K562 (cell line): Measurements from ENCODE around the gene ARID3A. TPM values are rescaled to one million over a fixed set of nuclear protein-coding genes. Genes with fewer than 3 reads are reported as not detected.

Source experiments
- ATAC-seq: fragments of 200-7000 bp; cut with Tn5 transposase; 3 replicates; pipeline ENCODE4 v1.9.1; 2020; ENCODE audit warnings: moderate library complexity
- BruUV-seq: library from RNA; stranded (reverse); fragments of 400-500 nt; replicated peaks from 2 replicates; lab custom pipeline; 2021; lab: Mats Ljungman, UMichigan
- CTCF ChIA-PET: fragments of 300-600 bp; formaldehyde crosslinking; extraction: SDS; loops from one replicate; lab custom pipeline; 2021; ENCODE audit warnings: low intra/inter-chr PET ratio; lab: Yijun Ruan, JAX
- POLR2A ChIA-PET: fragments of 300-600, 350-650 bp; sonication (Branson Sonifier 250); formaldehyde crosslinking; extraction: SDS; loops from one replicate; lab custom pipeline; 2021; ENCODE audit warnings: antibody characterized with exemption, inconsistent platforms; lab: Yijun Ruan, JAX
- DNase-seq, 4 experiments: peaks; one replicate each; pipeline versions ENCODE4 v3.0.0 to v3.0.0-alpha.2; 2011 to 2018; ENCODE audit warnings: low spot score in 3 of 4, mixed read lengths in 3 of 4; ENCODE audit errors: extremely low read depth in 1 of 4
- FAIRE-seq: peaks from 2 replicates; lab custom pipeline; 2011; peaks lifted over from hg19 to GRCh38; lab: Jason Lieb, UNC
- H2AFZ ChIP-seq: 2 replicates; pipeline ENCODE4 v1.6.0; 2011; ENCODE audit warnings: low read depth, low read length, control low read depth, inconsistent platforms
- H3K27ac ChIP-seq: fragments of 200-600 bp; 3 replicates; pipeline ENCODE4 v1.8.0; 2011; ENCODE audit warnings: low read depth, mild to moderate bottlenecking, control low read depth, inconsistent platforms, low read length, moderate library complexity, mixed read lengths; ENCODE audit errors: extremely low read depth
- H3K27me3 ChIP-seq, 2 experiments: fragments of 300-600 bp in 1 of 2; 2 replicates in 1 of 2; 3 replicates in 1 of 2; pipeline versions ENCODE4 v1.6.0 to v1.8.0; 2011; ENCODE audit warnings: inconsistent platforms in 2 of 2, low read length in 2 of 2, mild to moderate bottlenecking in 1 of 2, mixed read lengths in 1 of 2, moderate library complexity in 1 of 2; ENCODE audit not compliant: control insufficient read depth in 2 of 2, insufficient read depth in 2 of 2
- H3K36me3 ChIP-seq: fragments of 300-600 bp; 3 replicates; pipeline ENCODE4 v1.8.0; 2011; ENCODE audit warnings: mild to moderate bottlenecking, low read length, inconsistent platforms; ENCODE audit not compliant: control insufficient read depth, insufficient read depth
- H3K4me1 ChIP-seq, 2 experiments: fragments of 200-600 bp in 1 of 2; replicated peaks in 1 of 2; 2 replicates in 1 of 2; 3 replicates in 1 of 2; pipeline versions ENCODE4 v1.5.1 to v1.8.0; 2011; ENCODE audit warnings: inconsistent platforms in 2 of 2, low read length in 2 of 2, mild to moderate bottlenecking in 1 of 2, mixed read lengths in 1 of 2, moderate library complexity in 1 of 2; ENCODE audit not compliant: control insufficient read depth in 2 of 2, insufficient read depth in 2 of 2
- H3K4me2 ChIP-seq: 2 replicates; pipeline ENCODE4 v1.6.1; 2011; ENCODE audit warnings: low read length, control low read depth, inconsistent platforms, mixed read lengths; ENCODE audit not compliant: insufficient read depth
- H3K4me3 ChIP-seq: fragments of 200-600 bp; sonication (generic), shearing (Covaris generic); 2 replicates; pipeline ENCODE4 v1.5.1; 2016; ENCODE audit warnings: control low read depth, inconsistent platforms
- H3K79me2 ChIP-seq: fragments of 200-600 bp; 3 replicates; pipeline ENCODE4 v1.8.0; 2011; ENCODE audit warnings: low read length, inconsistent platforms; ENCODE audit not compliant: control insufficient read depth, insufficient read depth
- H3K9ac ChIP-seq, 2 experiments: 2 replicates each; pipeline versions ENCODE4 v1.6.0 to v1.6.1; 2011; ENCODE audit warnings: low read depth in 2 of 2, low read length in 2 of 2, control low read depth in 1 of 2, inconsistent platforms in 1 of 2, mild to moderate bottlenecking in 1 of 2, mixed read lengths in 1 of 2; ENCODE audit not compliant: insufficient read depth in 1 of 2
- H3K9me1 ChIP-seq: one replicate; pipeline ENCODE4 v1.6.0; 2011; ENCODE audit warnings: inconsistent platforms, mild to moderate bottlenecking, low read length, moderate library complexity; ENCODE audit not compliant: control insufficient read depth, insufficient read depth
- H3K9me3 ChIP-seq: replicated peaks from 2 replicates; pipeline ENCODE4 v1.5.1; 2011; ENCODE audit warnings: low read depth, low read length, inconsistent platforms; ENCODE audit not compliant: control insufficient read depth, insufficient read depth
- H4K20me1 ChIP-seq: replicated peaks from 2 replicates; pipeline ENCODE4 v1.6.1; 2011; ENCODE audit warnings: low read length, inconsistent platforms, mixed read lengths; ENCODE audit not compliant: control insufficient read depth, insufficient read depth
- BACH1 ChIP-seq: fragments of 200-800 bp; sonication (Bioruptor generic); IDR thresholded peaks from 2 replicates; pipeline ENCODE4 v1.6.1; 2016; ENCODE audit warnings: missing genetic modification characterization, missing compliant biosample characterization
- BCOR ChIP-seq: fragments of 450-650 bp; IDR thresholded peaks from 2 replicates; pipeline ENCODE4 v1.6.1; 2016
- CTBP1 ChIP-seq: fragments of 450-650 bp; IDR thresholded peaks from 2 replicates; pipeline ENCODE4 v1.6.1; 2016; ENCODE audit warnings: borderline replicate concordance
- CXXC5 ChIP-seq: fragments of 250-450 bp; sonication (Bioruptor Pico); IDR thresholded peaks from 2 replicates; pipeline ENCODE4 v1.8.0; 2022; ENCODE audit warnings: inconsistent platforms, mild to moderate bottlenecking, moderate library complexity
- GATA2 ChIP-seq: sonication (generic); formaldehyde crosslinking; IDR thresholded peaks from 2 replicates; pipeline ENCODE4 v1.4.0; 2020; ENCODE audit warnings: mild to moderate bottlenecking, missing genetic modification reagents
- GTF2B ChIP-seq: IDR thresholded peaks from 2 replicates; pipeline ENCODE4 v1.6.1; 2011; ENCODE audit not compliant: insufficient read length; ENCODE audit errors: extremely low read depth
- HNRNPLL ChIP-seq: fragments of 200-400 bp; formaldehyde crosslinking; IDR thresholded peaks from 2 replicates; pipeline ENCODE4 v1.6.1; 2017; ENCODE audit warnings: low read length, low read depth, mild to moderate bottlenecking; ENCODE audit not compliant: poor library complexity, severe bottlenecking
- NCOA2 ChIP-seq, 2 experiments: fragments of 450-650 bp; IDR thresholded peaks; 2 replicates each; pipeline ENCODE4 v1.6.1; 2018; ENCODE audit warnings: mild to moderate bottlenecking in 2 of 2, moderate library complexity in 1 of 2; ENCODE audit not compliant: partially characterized antibody in 2 of 2
- PKNOX1 ChIP-seq: fragments of 450-650 bp; IDR thresholded peaks from 2 replicates; pipeline ENCODE4 v1.6.1; 2016
- RBM25 ChIP-seq: fragments of 200-400 bp; formaldehyde crosslinking; IDR thresholded peaks from 2 replicates; pipeline ENCODE4 v1.6.1; 2018; ENCODE audit warnings: low read length, low read depth, moderate library complexity; ENCODE audit not compliant: severe bottlenecking
- RBM39 ChIP-seq: fragments of 200-400 bp; formaldehyde crosslinking; optimal IDR thresholded peaks from 2 replicates; pipeline ENCODE3; 2018; ENCODE audit warnings: low read depth, low read length
- RFX5 ChIP-seq: IDR thresholded peaks from 2 replicates; pipeline ENCODE4 v1.6.1; 2011; ENCODE audit warnings: low read depth, mild to moderate bottlenecking, improper control_type of control experiment, low read length
- SP1 ChIP-seq: sonication (generic); formaldehyde crosslinking; IDR thresholded peaks from 2 replicates; pipeline ENCODE4 v1.8.1; 2022; ENCODE audit warnings: mild to moderate bottlenecking, missing genetic modification reagents
- STAG1 ChIP-seq: sonication (generic); formaldehyde crosslinking; IDR thresholded peaks from 2 replicates; pipeline ENCODE4 v1.5.0; 2020; ENCODE audit warnings: missing genetic modification reagents, borderline replicate concordance
- TAF7 ChIP-seq: fragments of 450-650 bp; IDR thresholded peaks from 2 replicates; pipeline ENCODE4 v1.6.1; 2016; ENCODE audit warnings: missing genetic modification characterization, missing compliant biosample characterization
- USF2 ChIP-seq: sonication (generic); formaldehyde crosslinking; IDR thresholded peaks from 2 replicates; pipeline ENCODE4 v1.5.0; 2020; ENCODE audit warnings: missing genetic modification reagents
- ZBTB1 ChIP-seq: sonication (generic); formaldehyde crosslinking; IDR thresholded peaks from 2 replicates; pipeline ENCODE4 v1.8.1; 2023; ENCODE audit warnings: missing genetic modification reagents, low read depth, mild to moderate bottlenecking, borderline replicate concordance
- ZNF232 ChIP-seq: sonication (generic); formaldehyde crosslinking; IDR thresholded peaks from 2 replicates; pipeline ENCODE4 v1.8.0; 2022; ENCODE audit warnings: mild to moderate bottlenecking, missing genetic modification reagents
- ZNF24 ChIP-seq: fragments of 450-650 bp; IDR thresholded peaks from 2 replicates; pipeline ENCODE4 v1.6.1; 2016
- ZNF41 ChIP-seq: fragments of 250-450 bp; sonication (Bioruptor Pico); conservative IDR thresholded peaks from 2 replicates; pipeline ENCODE4 v1.4.0; 2020; ENCODE audit warnings: mild to moderate bottlenecking
- ZNF445 ChIP-seq: fragments of 250-450 bp; sonication (Bioruptor Pico); IDR thresholded peaks from 2 replicates; pipeline ENCODE4 v1.4.0; 2020; ENCODE audit warnings: low read depth, mild to moderate bottlenecking, moderate library complexity
- WGBS: fragments of 100-300 bp; shearing (Covaris generic); methylation state at CpG from one replicate; pipeline ENCODE4 v1.1.6; 2016; ENCODE audit warnings: low coverage, mixed read lengths; ENCODE audit not compliant: insufficient coverage; ENCODE audit errors: missing lambda C conversion rate; 5-methylcytosine and 5-hydroxymethylcytosine counted together
- in situ Hi-C: fragments of 300-500 bp; cut with MboI; formaldehyde crosslinking; loops from 4 replicates; pipeline ENCODE4 v1.15.0; 2018; ENCODE audit warnings: inconsistent platforms, mixed read lengths
- intact Hi-C: fragments of 100-400 bp; cut with micrococcal nuclease; formaldehyde crosslinking; loops from 2 replicates; pipeline ENCODE4 v1.14.2; 2022
- polyA plus RNA-seq, 8 experiments: library from polyadenylated mRNA; depleted of rRNA in 4 of 8; stranded (reverse) in 5 of 8; unstranded in 3 of 8; fragments of >200 nt; fragmentation: Nextera tagmentation in 2 of 8; fragmentation: Illumina TruSeq in 1 of 8; extraction: Ambion mirVana in 2 of 8; extraction: Trizol in 1 of 8; gene quantifications; 2 replicates each; pipeline versions ENCODE4 v1.2.1 to v1.2.3, GENCODE V29; 2011 to 2014; ENCODE audit warnings: inconsistent platforms in 1 of 8, missing spikeins in 1 of 8
- total RNA-seq, 7 experiments: library from RNA; depleted of rRNA in 6 of 7; stranded (reverse); fragments of >200 nt in 6 of 7; fragmentation: Illumina TruSeq in 2 of 7; extraction: Trizol in 2 of 7; gene quantifications; 2 replicates each; pipeline versions ENCODE4 v1.2.1 to v1.2.3, GENCODE V29; 2011 to 2021; ENCODE audit warnings: low replicate concordance in 1 of 7

ARID3A gene
- total and polyA plus RNA-seq, 9 of the 15 experiments (the other 6 are each of a cell fraction or from before 2014, with no cell fraction given): 1.4 to 118 (median 31.2) TPM

GRCh38 chr19:888581-889385 lies 37.1 kb upstream of the ARID3A start:
- H2AFZ ChIP-seq: no peak overlapping the region
- no peak overlapping the region for H3K4me3 ChIP-seq
- DNase-seq (peak; percentile 65 to 87 (median 70)), ATAC-seq (peak; percentile 75), FAIRE-seq (peak; percentile 99)
- H4K20me1 ChIP-seq: peaks cover 6% of the 10 kb centered on the region
- 54% methylated on average over 30 of the region's 30 CpGs for whole genome bisulfite sequencing
- peaks cover 5 to 78% of the 10 kb centered on the region in 2 experiments; a peak in 4 of 5 replicates for H3K4me1 ChIP-seq
- ChIA-PET POLR2A (interaction anchor here (0.6 kb wide), 1 partner anchor 179 kb away, joined by 4 read pairs; no protein-coding TSS in a partner anchor), CTCF (no interaction called here)
- H3K79me2 ChIP-seq: peaks cover 40% of the 10 kb centered on the region
- peak overlapping the region in 1 of 2 experiments; percentile 82; a peak in 2 of 4 replicates for H3K9ac ChIP-seq
- no peaks in the 10 kb centered on the region for H3K9me1 ChIP-seq
- no peak overlapping the region for H3K4me2 ChIP-seq
- peak overlapping the region; percentile 58 for H3K27ac ChIP-seq
- intact Hi-C loops: no loop called here
- H3K36me3 ChIP-seq: peaks cover 66% of the 10 kb centered on the region; the same call in 2 of the 3 replicates
- in situ Hi-C loops: no loop called here
- no peaks in the 10 kb centered on the region for H3K27me3 ChIP-seq
- no peaks in the 10 kb centered on the region for H3K9me3 ChIP-seq
- BruUV-seq: no TSS peak
- TF ChIP-seq ZBTB1 (CRISPR knock-in tag): no peak
- no peak for TF ChIP-seq ZNF445 (CRISPR knock-in tag)
- no peak for TF ChIP-seq ZNF24
- peak; percentile 84 for TF ChIP-seq SP1 (CRISPR knock-in tag)
- TF ChIP-seq CTBP1: no peak
- TF ChIP-seq TAF7 (tag): no peak
- no peak for TF ChIP-seq ZNF41 (CRISPR knock-in tag)
- no peak for TF ChIP-seq GTF2B
- no peak for TF ChIP-seq BACH1 (tag)
- TF ChIP-seq RBM25: no peak
- no peak for TF ChIP-seq BCOR
- TF ChIP-seq RFX5: no peak
- TF ChIP-seq ZNF232 (CRISPR knock-in tag): no peak
- no peak for TF ChIP-seq USF2 (CRISPR knock-in tag)
- TF ChIP-seq RBM39: no peak
- TF ChIP-seq HNRNPLL: peak; percentile 10
- no peak for TF ChIP-seq GATA2 (CRISPR knock-in tag)
- TF ChIP-seq NCOA2 (IDR thresholded peaks at IDR 0.05; ENCODE audit: partially characterized antibody in 2 of 2): no peak
- no peak for TF ChIP-seq STAG1 (CRISPR knock-in tag)
- TF ChIP-seq PKNOX1: peak; percentile 57
- TF ChIP-seq CXXC5: no peak
